ENCODE measurements around the gene ACVR1B.

The ACVR1B gene

DNA sequence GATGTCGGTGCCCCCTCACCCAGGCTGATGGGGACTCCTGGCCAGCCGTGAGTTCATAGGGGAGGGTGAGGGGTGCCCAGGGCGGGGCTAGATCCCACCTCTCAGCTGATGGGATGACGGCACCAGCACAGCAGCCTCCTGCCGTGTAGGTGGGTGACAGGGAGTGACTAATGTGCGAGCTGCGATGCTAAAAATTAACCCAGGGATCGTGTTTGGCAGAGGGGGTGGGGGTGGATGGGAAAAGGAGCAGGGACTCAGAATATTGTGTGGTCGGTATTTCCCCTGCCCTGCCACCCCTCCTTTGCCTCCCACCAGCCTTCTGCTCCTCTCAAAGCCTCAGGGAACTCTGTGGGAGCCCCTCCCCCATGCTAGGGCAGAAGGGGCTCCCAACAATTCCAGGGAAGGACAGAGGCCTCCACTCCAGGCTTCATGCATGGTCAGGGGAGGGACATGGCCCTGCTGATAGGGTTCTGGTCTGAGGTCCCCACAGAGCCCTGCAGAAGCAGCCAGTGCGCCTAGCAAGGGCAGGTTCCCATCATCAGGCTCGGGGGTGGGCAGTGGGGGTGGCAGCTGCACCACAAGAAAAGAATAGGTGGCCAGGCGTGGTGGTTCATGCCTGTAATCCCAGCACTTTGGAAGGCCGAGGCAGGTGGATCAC lies 67.7 kb downstream of the ACVR1B start:
- no peak for DNase-seq (ENCODE audit: low read depth in 2 of 3, low spot score in 2 of 3)

- DNase-seq (ENCODE audit: low read depth in 2 of 3, low spot score in 2 of 3): no peak
Observed at GRCh38 chr12:52020539-52021336, 69.2 kb downstream of the ACVR1B start.

- no peak for DNase-seq (ENCODE audit: low read depth in 2 of 3, low spot score in 2 of 3)
Observed at GRCh38 chr12:52022841-52023181, 71.3 kb downstream of the ACVR1B start.

- peak; percentile 80 to 94 (median 92) for DNase-seq (ENCODE audit: low read depth in 2 of 3, low spot score in 2 of 3)
Observed at GRCh38 chr12:52023182-52023975, 71.9 kb downstream of the ACVR1B start.

- DNase-seq (ENCODE audit: low read depth in 2 of 3, low spot score in 2 of 3): no peak
Observed at GRCh38 chr12:52023976-52024688, 72.6 kb downstream of the ACVR1B start.

DNA sequence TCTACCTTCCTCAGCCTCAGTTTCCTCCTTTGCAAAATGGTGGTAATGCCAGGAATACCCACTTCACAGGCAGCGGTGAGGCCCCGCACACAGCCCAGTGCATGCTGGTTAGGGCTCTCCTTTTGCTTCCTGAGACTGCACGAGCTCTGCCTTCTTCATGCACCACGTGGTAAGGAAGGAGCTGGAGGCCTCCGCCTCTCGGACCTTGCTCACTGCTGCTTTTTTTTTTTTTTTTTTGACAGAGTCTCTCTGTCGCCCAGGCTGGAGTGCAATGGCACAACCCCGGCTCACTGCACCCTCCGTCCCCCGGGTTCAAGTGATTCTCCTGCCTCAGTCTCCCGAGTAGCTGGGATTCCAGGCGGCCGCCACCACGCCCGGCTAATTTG lies 73.3 kb downstream of the ACVR1B start:
- no peak for DNase-seq (ENCODE audit: low read depth in 2 of 3, low spot score in 2 of 3)

DNA sequence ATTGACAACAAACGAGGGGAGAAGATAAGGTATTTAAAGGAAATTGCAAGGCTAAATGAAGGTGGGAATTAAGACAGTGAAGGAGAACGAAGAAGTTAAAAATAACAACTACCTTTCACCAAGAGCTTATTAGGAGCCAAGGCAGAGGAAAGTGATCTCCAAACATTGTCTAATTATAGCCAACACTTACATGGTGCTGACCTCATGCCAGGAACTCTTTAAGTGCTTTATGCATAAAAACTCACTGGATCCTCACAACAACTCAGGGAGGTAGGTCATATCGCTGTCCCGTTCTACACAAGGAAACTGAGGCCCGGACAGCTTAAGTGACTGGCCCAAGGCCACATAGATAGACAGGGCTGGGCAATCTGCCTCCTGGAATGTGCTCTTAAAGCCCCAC lies 74.8 kb downstream of the ACVR1B start:
- DNase-seq (ENCODE audit: low read depth in 2 of 3, low spot score in 2 of 3): no peak

GRCh38 chr12:52027085-52027843 lies 75.8 kb downstream of the ACVR1B start:
- no peak for DNase-seq (ENCODE audit: low read depth in 2 of 3, low spot score in 2 of 3)

DNA sequence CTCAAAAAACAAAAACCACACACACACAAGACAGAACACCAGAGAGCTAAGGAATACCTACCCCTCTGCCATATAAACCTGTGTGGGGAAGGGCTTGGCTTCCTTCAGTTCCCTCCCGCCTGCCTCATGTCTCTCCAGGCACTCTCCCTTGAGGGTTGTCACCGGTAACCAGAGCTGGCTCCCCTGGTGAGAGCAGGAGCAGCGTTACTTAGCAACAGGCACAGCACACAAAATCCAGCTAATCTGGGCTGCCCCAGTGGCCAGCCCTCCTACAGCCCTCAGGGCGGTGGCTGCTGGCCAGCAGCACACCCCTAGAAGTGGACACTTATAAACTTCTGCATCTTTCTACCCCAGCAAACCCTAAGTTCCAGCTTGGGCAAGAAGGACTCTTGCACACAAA lies 78.2 kb downstream of the ACVR1B start:
- DNase-seq (ENCODE audit: low read depth in 2 of 3, low spot score in 2 of 3): no peak

GRCh38 chr12:52032446-52032803 lies 80.9 kb downstream of the ACVR1B start:
- no peak for DNase-seq (ENCODE audit: low read depth in 2 of 3, low spot score in 2 of 3)

GRCh38 chr12:52032804-52033445 lies 81.4 kb downstream of the ACVR1B start:
- DNase-seq (ENCODE audit: low read depth in 2 of 3, low spot score in 2 of 3): peak; percentile 59 to 82 (median 72)

DNA sequence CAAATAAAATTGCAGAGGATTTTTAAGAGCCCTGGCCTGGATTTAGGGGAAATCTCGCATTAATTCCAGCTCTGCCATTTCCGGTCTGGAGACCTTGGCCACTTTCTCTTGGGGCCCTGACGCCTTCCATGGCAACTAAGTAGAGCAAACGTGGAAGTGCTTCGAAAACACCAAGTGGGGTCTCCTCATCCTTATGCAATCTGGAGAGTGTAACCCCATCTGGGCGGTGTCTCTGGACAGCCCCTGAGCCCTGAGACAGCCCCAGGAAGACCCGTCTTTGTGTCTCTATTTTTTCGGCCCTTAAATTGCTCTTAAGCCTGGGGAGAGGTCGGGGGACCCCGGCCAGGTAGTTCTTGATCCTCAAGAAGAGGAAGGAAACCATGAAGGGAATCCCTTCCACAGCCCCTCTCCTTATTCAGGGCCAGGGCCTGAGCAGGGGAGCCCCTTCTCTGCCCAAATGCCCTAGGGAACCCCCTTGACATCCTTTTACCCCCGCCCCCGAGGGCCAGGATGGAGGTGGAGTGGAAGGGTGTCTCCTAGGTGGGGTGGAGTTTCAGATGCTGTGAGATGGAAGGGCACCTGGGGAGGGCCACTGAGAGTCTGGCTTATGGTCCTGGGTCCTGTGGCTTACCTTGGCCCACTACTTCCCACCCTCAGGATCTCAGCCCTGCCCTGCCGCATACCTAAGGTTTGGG lies 82.1 kb downstream of the ACVR1B start:
- no peak for DNase-seq (ENCODE audit: low read depth in 2 of 3, low spot score in 2 of 3)

DNA sequence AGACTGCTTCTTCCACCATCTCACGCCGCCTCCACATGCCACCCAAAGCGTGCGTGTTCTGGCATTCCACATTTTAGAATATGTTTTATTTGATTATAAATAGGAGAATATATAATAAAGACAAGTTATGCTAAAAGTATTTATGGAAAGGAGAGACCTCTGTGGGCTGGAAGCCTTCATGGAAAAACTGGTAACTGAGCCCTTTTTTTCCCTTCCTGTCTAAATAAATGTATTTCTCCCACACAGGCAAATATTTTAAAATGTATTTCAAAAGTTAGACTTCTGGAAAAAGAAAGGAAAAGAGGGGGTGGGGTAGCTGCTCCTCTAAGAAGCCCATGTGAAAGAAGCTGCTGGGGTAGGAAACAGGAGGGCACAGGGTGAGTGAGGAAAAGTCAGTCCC lies 83.7 kb downstream of the ACVR1B start:
- DNase-seq (ENCODE audit: low read depth in 2 of 3, low spot score in 2 of 3): no peak

- DNase-seq (ENCODE audit: low read depth in 2 of 3, low spot score in 2 of 3): no peak
Observed at GRCh38 chr12:52035926-52036325, 84.4 kb downstream of the ACVR1B start.

DNA sequence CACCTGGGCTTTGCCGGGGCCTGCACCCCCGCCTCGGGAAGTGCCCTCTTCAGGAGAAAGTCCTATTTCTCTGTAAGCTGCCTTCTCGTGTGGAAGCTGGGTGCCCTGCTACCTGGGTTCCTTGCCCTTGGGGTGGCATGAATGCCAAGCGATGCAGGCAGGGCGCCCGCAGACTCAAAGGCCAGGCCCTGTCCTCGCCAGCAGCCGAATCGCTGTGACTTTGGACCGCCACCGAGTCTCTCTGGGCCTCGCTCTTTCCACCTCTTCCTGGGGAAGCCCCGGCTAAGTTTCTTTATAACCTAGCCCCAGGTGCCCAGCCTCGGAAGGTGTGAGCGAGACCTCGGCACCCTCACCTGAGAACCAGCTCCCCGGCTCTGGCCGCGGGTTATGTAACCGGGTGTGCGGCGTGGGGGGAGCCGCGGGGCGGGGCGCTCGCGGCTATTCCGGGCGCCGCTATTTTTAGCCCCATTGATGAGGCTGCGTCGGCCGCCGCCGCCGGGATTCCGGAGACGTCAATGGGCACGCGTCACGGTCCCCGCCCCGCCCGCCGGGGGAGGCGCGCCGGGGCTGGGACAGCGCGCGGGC lies 85.2 kb downstream of the ACVR1B start:
- DNase-seq (ENCODE audit: low read depth in 2 of 3, low spot score in 2 of 3): peak; percentile 51 to 65 (median 58)

DNA sequence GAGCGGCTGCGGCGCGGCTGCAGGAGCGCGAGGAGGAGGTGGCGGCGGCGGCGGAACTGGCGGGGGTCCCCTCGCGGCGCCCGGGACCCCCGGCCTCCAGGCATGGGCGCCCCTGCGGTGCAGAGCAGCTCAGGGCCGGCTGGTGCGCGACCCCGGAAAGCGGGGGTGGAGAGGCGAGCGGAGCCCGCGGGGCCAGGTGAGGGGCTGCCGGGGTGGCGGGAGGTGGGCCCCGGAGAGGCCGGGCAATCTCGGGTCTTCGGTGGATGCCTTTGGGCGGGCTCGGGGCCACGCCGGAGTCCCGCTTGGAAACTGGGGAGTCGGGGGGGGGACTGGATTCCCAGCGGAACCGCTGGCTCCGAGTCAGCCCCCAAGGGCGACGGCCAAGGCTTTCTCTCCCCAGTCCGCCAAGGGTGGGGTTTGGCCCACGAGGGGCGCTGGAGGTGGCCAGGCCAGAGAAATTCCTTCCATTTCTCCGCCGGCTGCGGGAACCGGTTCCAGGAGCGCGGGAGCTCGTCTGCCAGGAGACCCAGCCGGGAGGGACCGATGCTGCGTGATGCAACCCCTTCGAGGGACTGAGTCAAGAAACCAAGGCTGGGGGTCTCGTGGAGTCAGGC lies 85.9 kb downstream of the ACVR1B start:
- DNase-seq (ENCODE audit: low read depth in 2 of 3, low spot score in 2 of 3): no peak

DNA sequence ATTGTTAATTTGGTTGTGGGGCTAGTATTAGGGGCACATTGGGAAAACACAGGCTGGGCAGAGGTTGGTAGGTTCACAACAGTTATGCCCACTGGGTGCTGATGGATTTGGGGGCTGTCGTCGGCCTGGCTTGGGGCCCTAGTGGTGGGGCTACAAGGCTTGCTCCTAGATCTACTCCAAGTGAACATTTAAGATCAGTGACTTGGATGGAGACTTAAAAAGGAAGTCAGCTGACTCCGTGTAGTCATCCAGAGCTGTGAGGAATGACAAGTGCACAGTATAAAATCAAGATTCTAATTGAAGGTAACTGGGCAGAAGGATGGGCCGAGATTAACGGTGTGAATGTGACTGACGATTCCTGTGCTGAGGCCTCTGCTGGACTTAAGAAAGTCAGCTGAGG lies 86.9 kb downstream of the ACVR1B start:
- no peak for DNase-seq (ENCODE audit: low read depth in 2 of 3, low spot score in 2 of 3)

DNA sequence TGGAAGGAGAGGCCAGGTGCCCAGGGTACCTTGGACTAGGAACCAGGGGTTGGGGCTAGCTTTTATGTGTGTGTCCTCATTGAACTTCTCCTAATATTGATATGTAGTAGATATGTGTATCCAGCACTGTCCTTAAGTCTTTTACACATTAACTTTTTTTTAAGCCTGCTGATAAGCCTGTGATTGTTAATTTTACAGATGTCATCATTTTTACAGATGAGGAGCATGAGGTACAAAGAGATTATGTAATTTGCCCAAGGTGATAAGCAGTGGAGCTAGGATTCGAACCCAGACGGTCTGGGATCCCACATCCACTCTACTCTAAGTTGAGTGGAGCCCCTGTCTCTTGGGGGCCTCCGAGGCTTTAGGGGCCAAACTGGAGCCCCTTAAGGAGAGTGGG lies 89.5 kb downstream of the ACVR1B start:
- no peak for DNase-seq (ENCODE audit: low read depth in 2 of 3, low spot score in 2 of 3)

- no peak for DNase-seq (ENCODE audit: low read depth in 2 of 3, low spot score in 2 of 3)
Observed at GRCh38 chr12:52041695-52042123, 90.2 kb downstream of the ACVR1B start.
